Mucosa of stomach (tissue), 1 donor: Measurements from ENCODE around the gene ZIC2.

Source experiments
- H3K27me3 ChIP-seq: one replicate; pipeline ENCODE4 v1.7.0; 2013; ENCODE audit warnings: mild to moderate bottlenecking, low read length; ENCODE audit not compliant: control insufficient read depth, insufficient read depth
- H3K36me3 ChIP-seq: one replicate; pipeline ENCODE4 v1.7.0; 2013; ENCODE audit warnings: low read length; ENCODE audit not compliant: control insufficient read depth, insufficient read depth
- H3K4me1 ChIP-seq: one replicate; pipeline ENCODE4 v1.7.0; 2013; ENCODE audit warnings: mild to moderate bottlenecking, low read length; ENCODE audit not compliant: control insufficient read depth, insufficient read depth
- H3K4me3 ChIP-seq: one replicate; pipeline ENCODE4 v1.7.0; 2013; ENCODE audit warnings: low read length
- H3K9ac ChIP-seq: one replicate; pipeline ENCODE4 v1.7.0; 2013; ENCODE audit warnings: mild to moderate bottlenecking, low read length, moderate library complexity
- H3K9me3 ChIP-seq: one replicate; pipeline ENCODE4 v1.7.0; 2013; ENCODE audit warnings: mild to moderate bottlenecking, low read length, moderate library complexity; ENCODE audit not compliant: control insufficient read depth
- donor health status: Pancreatic carcinoma.

ZIC2 gene

GRCh38 chr13:99992949-99993351 lies 11.4 kb downstream of the ZIC2 start:
- peaks cover 18% of the 10 kb centered on the region for H3K4me1 ChIP-seq
- peaks cover 99% of the 10 kb centered on the region for H3K27me3 ChIP-seq
- no peak overlapping the region for H3K4me3 ChIP-seq
- no peak overlapping the region for H3K9ac ChIP-seq
- no peaks in the 10 kb centered on the region for H3K9me3 ChIP-seq
- H3K36me3 ChIP-seq, result no peaks in the 10 kb centered on the region

- Histone ChIP-seq H3K4me1 (peaks cover 17% of the 10 kb centered on the region), H3K9ac (no peak overlapping the region), H3K27me3 (peaks cover 99% of the 10 kb centered on the region), H3K4me3 (no peak overlapping the region), H3K9me3 (no peaks in the 10 kb centered on the region), H3K36me3 (no peaks in the 10 kb centered on the region)
Observed at GRCh38 chr13:99993660-99994637, 12.4 kb downstream of the ZIC2 start.

GRCh38 chr13:99994638-99995020 lies 13.0 kb downstream of the ZIC2 start:
- Histone ChIP-seq H3K4me1 (peaks cover 10% of the 10 kb centered on the region), H3K9me3 (no peaks in the 10 kb centered on the region), H3K27me3 (peaks cover 95% of the 10 kb centered on the region), H3K9ac (no peak overlapping the region), H3K4me3 (no peak overlapping the region), H3K36me3 (no peaks in the 10 kb centered on the region)

- H3K4me3 ChIP-seq, result no peak overlapping the region
- no peak overlapping the region for H3K9ac ChIP-seq
- no peaks in the 10 kb centered on the region for H3K9me3 ChIP-seq
- no peaks in the 10 kb centered on the region for H3K36me3 ChIP-seq
- peaks cover 90% of the 10 kb centered on the region for H3K27me3 ChIP-seq
- peaks cover 5% of the 10 kb centered on the region for H3K4me1 ChIP-seq
Observed at GRCh38 chr13:99995104-99995588, 13.6 kb downstream of the ZIC2 start.

GRCh38 chr13:99995589-99996380 lies 14.2 kb downstream of the ZIC2 start:
- Histone ChIP-seq H3K9ac (no peak overlapping the region), H3K9me3 (no peaks in the 10 kb centered on the region), H3K4me1 (no peaks in the 10 kb centered on the region), H3K27me3 (peaks cover 90% of the 10 kb centered on the region), H3K36me3 (no peaks in the 10 kb centered on the region), H3K4me3 (no peak overlapping the region)

DNA sequence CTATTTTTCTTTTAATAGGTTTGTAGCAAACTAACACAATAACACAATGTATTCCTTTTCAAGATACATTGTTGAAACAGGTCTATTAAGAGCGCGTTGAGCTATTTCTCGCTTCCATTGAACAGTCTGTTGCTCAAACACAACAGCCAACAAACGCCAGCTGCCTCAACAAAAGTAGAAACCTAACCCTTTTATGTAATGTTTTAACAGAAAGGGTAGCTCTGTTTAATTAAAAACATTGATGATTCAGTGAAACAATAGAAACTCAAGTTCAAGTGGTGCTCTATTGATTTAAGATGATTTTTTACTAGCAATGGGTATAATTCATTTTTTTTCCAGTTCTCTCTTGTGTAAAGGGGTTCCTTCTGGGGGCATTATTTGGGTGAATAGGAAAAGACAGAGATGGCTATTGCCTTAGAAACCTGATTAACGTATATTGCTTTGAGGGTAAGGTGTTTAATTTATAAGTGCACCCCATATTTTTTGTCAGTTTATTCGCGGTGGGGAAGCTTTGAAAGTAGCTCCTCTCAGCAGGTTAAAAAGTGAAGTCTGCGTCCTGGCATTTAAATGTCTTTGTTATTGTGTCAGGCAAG lies 14.9 kb downstream of the ZIC2 start:
- Histone ChIP-seq H3K4me1 (no peaks in the 10 kb centered on the region), H3K9me3 (no peaks in the 10 kb centered on the region), H3K9ac (no peak overlapping the region), H3K36me3 (no peaks in the 10 kb centered on the region), H3K27me3 (peaks cover 84% of the 10 kb centered on the region), H3K4me3 (no peak overlapping the region)

GRCh38 chr13:99997702-99998214 lies 16.2 kb downstream of the ZIC2 start:
- Histone ChIP-seq H3K4me1 (no peaks in the 10 kb centered on the region), H3K27me3 (peaks cover 71% of the 10 kb centered on the region)

GRCh38 chr13:99998261-99998660 lies 16.7 kb downstream of the ZIC2 start:
- no peaks in the 10 kb centered on the region for H3K9me3 ChIP-seq
- H3K36me3 ChIP-seq, result no peaks in the 10 kb centered on the region
- H3K4me1 ChIP-seq, result no peaks in the 10 kb centered on the region
- H3K9ac ChIP-seq, result no peak overlapping the region
- H3K27me3 ChIP-seq, result peaks cover 67% of the 10 kb centered on the region
- no peak overlapping the region for H3K4me3 ChIP-seq

More at GRCh38 chr13:99997702-99998214, 16.2 kb downstream of the ZIC2 start:
- H3K4me3 ChIP-seq, result no peak overlapping the region
- H3K9me3 ChIP-seq, result no peaks in the 10 kb centered on the region
- no peaks in the 10 kb centered on the region for H3K36me3 ChIP-seq
- H3K9ac ChIP-seq, result no peak overlapping the region

- H3K27me3 ChIP-seq, result no peaks in the 10 kb centered on the region
- H3K4me1 ChIP-seq, result no peaks in the 10 kb centered on the region
- H3K4me3 ChIP-seq, result no peak overlapping the region
- H3K9ac ChIP-seq, result no peak overlapping the region
- no peaks in the 10 kb centered on the region for H3K36me3 ChIP-seq
- H3K9me3 ChIP-seq, result no peaks in the 10 kb centered on the region
Observed at GRCh38 chr13:100014621-100015020, 33.0 kb downstream of the ZIC2 start.

DNA sequence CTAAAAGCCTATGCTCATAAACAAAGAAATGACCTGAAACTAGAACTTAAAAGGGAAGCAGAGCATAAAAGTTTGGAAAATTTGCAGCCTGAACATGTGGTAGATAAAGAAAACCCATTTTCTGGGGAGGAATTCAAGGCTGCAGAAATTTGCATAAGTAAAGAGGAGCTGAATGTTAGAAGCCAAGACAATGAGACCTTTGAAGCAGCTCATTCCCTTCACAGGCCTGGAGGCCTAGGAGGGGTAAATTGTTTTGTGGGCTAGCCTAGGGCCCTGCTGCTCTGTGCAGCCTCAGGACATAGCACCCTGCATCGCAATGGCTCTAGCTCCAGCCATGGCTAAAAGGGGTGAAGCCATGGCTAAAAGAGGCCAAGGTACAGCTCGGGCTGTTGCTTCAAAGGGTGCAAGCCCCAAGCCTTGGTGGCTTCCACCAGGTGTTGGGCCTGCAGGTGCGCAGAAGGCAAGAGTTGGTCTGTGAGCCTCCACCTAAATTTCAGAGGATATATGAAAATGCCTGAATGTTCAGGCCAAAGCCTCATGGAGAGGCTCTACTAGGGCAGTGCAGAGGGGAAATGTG lies 38.3 kb downstream of the ZIC2 start:
- Histone ChIP-seq H3K36me3 (no peaks in the 10 kb centered on the region), H3K4me3 (no peak overlapping the region), H3K9me3 (no peaks in the 10 kb centered on the region), H3K4me1 (no peaks in the 10 kb centered on the region), H3K27me3 (no peaks in the 10 kb centered on the region), H3K9ac (no peak overlapping the region)

- Histone ChIP-seq H3K9ac (no peak overlapping the region), H3K27me3 (no peaks in the 10 kb centered on the region), H3K9me3 (no peaks in the 10 kb centered on the region), H3K4me3 (no peak overlapping the region), H3K4me1 (no peaks in the 10 kb centered on the region), H3K36me3 (no peaks in the 10 kb centered on the region)
Observed at GRCh38 chr13:100022798-100023197, 41.2 kb downstream of the ZIC2 start.
